ENCODE measurements around the gene DGKZ.

DGKZ gene

GRCh38 chr11:46397526-46397925 lies 50.3 kb downstream of the DGKZ start:
- DNase-seq: no peak

DNA sequence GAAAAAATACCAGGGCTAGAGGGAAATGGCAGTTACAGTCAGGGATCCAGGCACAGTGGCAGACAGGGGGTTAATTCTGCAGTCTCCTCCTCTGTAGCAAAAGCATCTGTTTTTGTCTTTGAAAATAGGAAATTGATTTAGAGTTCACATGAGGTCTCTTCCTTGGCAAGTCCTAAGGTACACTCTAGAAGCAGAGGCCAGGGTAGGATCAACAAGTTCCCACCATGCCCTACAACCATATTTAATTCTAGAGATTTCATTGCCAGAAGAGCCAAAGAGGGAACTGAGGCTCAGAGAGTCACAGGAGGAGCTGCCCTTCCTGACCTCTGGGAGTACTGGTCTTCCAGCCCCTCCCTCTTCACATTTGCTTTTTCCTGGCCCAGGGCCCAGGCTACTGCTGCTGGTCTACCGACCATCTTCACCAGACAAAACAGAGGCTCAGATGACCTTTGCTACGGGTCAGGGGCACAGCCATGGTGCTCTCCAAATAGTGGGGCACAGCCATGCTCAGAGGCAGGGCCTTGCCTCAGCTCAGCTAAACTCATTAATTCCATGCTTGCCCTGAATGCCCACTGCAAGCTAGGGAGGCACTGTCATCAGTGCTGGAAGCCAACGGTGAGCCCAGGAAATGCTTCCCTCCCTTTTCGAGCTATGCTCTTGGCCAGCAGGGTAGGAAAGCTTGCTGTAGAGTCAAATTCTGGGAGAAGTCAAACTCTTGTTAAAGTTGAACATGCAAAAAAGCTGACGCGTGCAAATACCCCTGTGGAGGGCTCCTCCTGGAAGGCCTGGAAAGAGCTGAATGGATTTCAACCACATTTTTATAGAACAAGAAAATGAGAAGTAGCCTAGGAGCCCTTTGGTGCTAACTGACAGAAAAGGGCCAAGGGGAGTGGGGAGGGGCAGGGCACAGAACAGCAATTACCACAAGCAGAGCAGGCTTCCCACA lies 56.0 kb downstream of the DGKZ start:
- no peak for DNase-seq

DNA sequence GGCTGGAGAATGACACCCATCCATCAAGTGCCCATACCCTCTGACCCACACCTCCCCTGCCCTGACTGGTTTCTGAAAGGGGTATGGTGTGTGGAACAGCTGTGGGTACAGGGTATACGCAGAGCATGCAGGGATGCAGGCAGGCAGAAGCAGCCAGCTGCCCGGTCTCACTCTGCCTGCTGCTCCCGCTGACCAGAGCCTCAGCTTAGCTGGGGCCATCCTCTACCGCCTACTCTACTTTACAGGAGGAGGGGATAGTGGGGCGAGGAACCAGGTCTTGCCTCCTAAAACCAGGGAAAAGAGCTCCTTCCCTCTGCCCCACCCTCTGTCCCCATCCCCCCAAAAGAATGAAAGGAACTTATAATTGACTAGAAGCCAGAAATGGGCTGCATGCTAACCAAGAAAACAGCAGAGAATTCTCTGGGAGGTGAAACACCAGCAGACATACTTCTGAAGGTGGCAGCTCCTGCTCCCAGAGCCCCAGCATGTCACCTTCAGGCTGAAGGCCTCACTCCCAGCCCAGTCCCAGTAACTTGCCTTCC lies 57.3 kb downstream of the DGKZ start:
- DNase-seq: no peak

GRCh38 chr11:46407635-46408034 lies 60.4 kb downstream of the DGKZ start:
- DNase-seq: no peak

GRCh38 chr11:46408407-46408986 lies 61.2 kb downstream of the DGKZ start:
- no peak for DNase-seq

DNA sequence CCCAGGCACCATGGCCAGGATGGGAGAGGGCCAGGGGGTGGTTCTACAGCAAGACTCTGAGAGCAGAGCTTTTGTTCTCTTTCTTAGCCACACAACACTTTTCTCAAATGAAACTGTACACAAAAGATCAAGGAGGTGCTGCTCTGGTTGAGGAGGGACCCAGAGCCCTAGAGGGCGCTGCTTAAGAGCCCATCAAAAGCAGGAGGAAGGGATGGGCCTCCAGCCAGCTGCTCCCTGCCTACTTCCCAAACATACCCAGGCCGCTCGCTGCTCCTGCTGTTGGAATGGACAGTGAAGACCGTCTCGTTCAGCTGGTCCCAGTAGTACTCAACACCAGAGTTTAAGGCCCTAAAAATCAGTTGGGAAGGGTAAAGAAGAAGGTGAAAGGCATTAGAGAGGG lies 62.8 kb downstream of the DGKZ start:
- DNase-seq: peak in 1 of 2 experiments; percentile 18

- no peak for DNase-seq
Observed at GRCh38 chr11:46413760-46414465, 66.7 kb downstream of the DGKZ start.

DNA sequence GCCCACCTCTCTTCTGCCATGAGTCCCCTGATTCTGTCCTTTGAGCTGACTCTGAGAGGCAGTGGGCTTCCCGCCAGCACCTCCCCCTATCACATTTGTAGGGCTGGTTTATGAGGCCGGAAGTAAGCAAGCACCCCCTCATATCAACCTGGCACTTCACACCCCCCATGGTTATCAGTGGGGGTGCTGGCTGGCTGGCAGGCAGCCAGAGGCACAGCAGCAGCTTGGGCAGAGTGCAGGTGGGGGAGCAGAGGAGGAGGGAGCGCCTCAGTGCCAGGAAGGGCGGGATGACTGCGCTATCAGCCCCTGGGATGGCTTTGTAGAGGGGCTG lies 67.2 kb downstream of the DGKZ start:
- no peak for DNase-seq

GRCh38 chr11:46414879-46415278 lies 67.6 kb downstream of the DGKZ start:
- DNase-seq: no peak

GRCh38 chr11:46417711-46418110 lies 70.4 kb downstream of the DGKZ start:
- DNase-seq: no peak

DNA sequence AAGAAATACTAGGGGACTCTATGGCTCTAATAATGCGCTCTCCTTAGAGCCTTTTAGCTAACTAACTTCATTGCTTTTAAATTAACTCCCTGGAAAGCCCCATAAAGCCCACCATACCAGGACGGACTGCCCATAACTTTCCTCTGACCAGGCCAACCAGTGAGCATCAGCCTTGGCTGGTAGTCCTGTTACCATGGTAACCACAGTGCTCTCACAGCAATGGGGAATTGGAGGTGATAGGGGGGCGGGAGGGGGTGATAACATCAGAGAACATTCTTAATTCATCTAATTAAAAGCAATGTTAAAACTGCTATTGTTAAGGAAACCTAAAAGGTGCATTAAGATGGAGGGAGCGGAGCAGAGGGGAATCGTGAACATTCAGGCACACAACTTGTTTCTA lies 71.5 kb downstream of the DGKZ start:
- DNase-seq: no peak

GRCh38 chr11:46420513-46420912 lies 73.2 kb downstream of the DGKZ start:
- no peak for DNase-seq

GRCh38 chr11:46421257-46421880 lies 74.1 kb downstream of the DGKZ start:
- no peak for DNase-seq

DNA sequence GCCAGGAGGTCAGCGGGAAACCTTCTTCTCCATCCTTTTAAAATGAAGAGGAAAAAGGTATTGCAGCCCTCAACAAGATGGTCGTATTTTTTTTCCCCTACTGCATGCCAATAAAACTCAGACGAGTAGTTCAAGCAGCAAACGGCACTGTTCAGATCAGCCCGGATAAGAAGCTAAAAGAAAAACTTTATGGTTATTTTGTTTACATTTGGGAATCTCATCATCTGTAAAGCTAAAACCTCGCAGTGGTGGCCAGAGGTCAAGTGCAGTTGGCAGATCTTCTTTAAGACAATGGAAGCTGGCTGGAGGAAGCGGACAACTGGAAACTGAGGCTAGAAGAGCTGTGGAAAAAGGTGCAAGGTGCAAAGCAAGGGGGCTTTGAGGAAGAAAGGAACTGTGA lies 75.3 kb downstream of the DGKZ start:
- DNase-seq: no peak

DNA sequence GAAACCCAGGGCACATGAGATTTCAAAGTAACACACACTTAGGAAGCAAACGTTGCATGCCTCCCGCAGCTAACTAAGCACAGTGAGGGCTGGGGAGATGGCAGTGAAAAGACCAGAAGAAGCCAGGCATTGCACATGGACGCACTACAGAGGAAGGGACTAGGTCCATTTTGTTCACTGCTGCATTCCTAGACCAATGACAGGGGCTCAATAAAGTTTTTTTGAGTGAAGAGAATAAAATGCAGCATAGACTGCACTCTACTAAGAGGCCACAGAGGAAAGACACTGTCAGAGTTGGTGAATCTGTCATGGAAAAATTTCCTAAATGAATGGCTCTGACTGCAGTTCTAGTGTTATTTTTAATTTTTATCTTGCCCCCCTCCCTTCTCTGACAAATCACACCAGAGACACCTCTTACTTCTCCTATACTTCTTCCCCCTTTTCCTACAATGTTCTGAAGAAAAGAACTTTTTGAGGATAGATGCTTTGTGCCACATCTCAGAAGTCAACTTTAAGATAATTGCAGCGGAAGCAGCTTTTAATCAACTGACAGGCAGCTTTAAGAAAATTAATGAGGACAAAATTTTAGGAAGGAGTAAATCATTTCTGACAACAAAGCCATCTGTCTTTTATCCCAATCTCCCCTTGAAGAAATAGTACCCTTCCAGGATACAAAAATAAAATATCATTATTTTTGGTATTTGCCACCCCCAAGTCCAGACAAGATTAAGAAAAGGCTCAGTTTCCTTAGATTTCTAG lies 79.1 kb downstream of the DGKZ start:
- DNase-seq: no peak

- no peak for DNase-seq
Observed at GRCh38 chr11:46427364-46427763, 80.1 kb downstream of the DGKZ start.

DNA sequence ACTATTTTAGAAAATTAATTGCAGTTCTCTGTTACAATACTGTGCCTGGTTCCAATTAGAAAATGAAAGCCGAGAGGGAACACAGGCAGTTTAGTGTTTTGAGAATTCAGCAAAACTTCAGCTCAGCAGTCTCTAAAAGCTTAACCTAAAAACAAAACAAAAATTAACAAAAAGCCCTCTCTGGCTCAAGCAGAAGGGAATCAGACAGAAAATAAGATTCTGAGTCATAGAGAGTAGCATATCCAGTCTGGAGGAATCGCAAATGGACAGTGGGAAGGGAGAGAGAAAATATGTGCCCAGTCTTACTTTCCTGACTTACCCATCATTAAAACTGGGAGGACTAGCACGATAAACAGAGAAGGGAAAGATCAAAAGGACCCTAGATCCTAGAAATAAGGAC lies 82.5 kb downstream of the DGKZ start:
- no peak for DNase-seq
